IMR-90 (cell line): ENCODE results near the gene LYPD8. TPM values are rescaled to one million over a fixed set of nuclear protein-coding genes. Genes with fewer than 3 reads are reported as not detected.

Source experiments
- ATAC-seq: fragments of 200-7000 bp; cut with Tn5 transposase; 2 replicates; pipeline ENCODE4 v1.9.1; 2020; ENCODE audit warnings: low read depth, mild to moderate bottlenecking, moderate library complexity
- BruUV-seq: library from RNA; stranded (reverse); fragments of 400-500 nt; replicated peaks from 2 replicates; lab custom pipeline; 2021; lab: Mats Ljungman, UMichigan
- CTCF ChIA-PET: fragments of 300-600 bp; formaldehyde crosslinking; extraction: SDS; loops from one replicate; lab custom pipeline; 2021; ENCODE audit warnings: antibody characterized with exemption; lab: Yijun Ruan, JAX
- POLR2A ChIA-PET: fragments of 300-600 bp; sonication (Branson Sonifier 250); formaldehyde crosslinking; loops from one replicate; lab custom pipeline; 2022; ENCODE audit warnings: antibody characterized with exemption; ENCODE audit not compliant: unreplicated experiment; lab: Charles Lee
- DNase-seq: peaks from one replicate; pipeline ENCODE4 v3.0.0; 2013
- H2AFZ ChIP-seq: replicated peaks from 2 replicates; pipeline ENCODE3; 2013; ENCODE audit warnings: low read length, mild to moderate bottlenecking; ENCODE audit not compliant: poor library complexity
- H2AK5ac ChIP-seq: 2 replicates; pipeline ENCODE4 v1.6.1; 2013; ENCODE audit warnings: low read depth, low read length, inconsistent platforms
- H2AK9ac ChIP-seq: replicated peaks from 2 replicates; pipeline ENCODE3; 2013; ENCODE audit warnings: mild to moderate bottlenecking, low read depth, low read length, moderate library complexity; ENCODE audit not compliant: poor library complexity
- H2BK120ac ChIP-seq: 2 replicates; pipeline ENCODE4 v1.6.1; 2013; ENCODE audit warnings: low read depth, low read length, inconsistent platforms
- H2BK15ac ChIP-seq: 3 replicates; pipeline ENCODE4 v1.6.1; 2013; ENCODE audit warnings: low read depth, low read length, inconsistent platforms
- H2BK20ac ChIP-seq: 2 replicates; pipeline ENCODE4 v1.6.1; 2013; ENCODE audit warnings: low read depth, mild to moderate bottlenecking, inconsistent platforms, low read length, moderate library complexity
- H2BK5ac ChIP-seq: 2 replicates; pipeline ENCODE4 v1.6.1; 2013; ENCODE audit warnings: mild to moderate bottlenecking, low read depth, low read length, inconsistent platforms; ENCODE audit not compliant: poor library complexity, severe bottlenecking
- H3K14ac ChIP-seq: replicated peaks from 2 replicates; pipeline ENCODE4 v1.6.1; 2013; ENCODE audit warnings: low read depth, low read length, inconsistent platforms
- H3K18ac ChIP-seq: 2 replicates; pipeline ENCODE4 v1.6.1; 2013; ENCODE audit warnings: low read depth, low read length, control low read depth
- H3K23ac ChIP-seq: 2 replicates; pipeline ENCODE4 v1.6.1; 2013; ENCODE audit warnings: low read depth, low read length, inconsistent platforms
- H3K27ac ChIP-seq: 2 replicates; pipeline ENCODE4 v1.5.1; 2013; ENCODE audit warnings: mild to moderate bottlenecking, control low read depth, low read length; ENCODE audit not compliant: insufficient read depth
- H3K27me3 ChIP-seq: 2 replicates; pipeline ENCODE4 v1.6.1; 2013; ENCODE audit warnings: low read length; ENCODE audit not compliant: control insufficient read depth, insufficient read depth
- H3K36me3 ChIP-seq: 2 replicates; pipeline ENCODE4 v1.6.1; 2013; ENCODE audit warnings: low read length, mixed read lengths; ENCODE audit not compliant: control insufficient read depth, insufficient read depth
- H3K4ac ChIP-seq: 2 replicates; pipeline ENCODE4 v1.6.1; 2013; ENCODE audit warnings: low read depth, low read length, inconsistent platforms
- H3K4me1 ChIP-seq: 2 replicates; pipeline ENCODE4 v1.6.1; 2013; ENCODE audit warnings: low read length, mixed read lengths; ENCODE audit not compliant: control insufficient read depth, insufficient read depth
- H3K4me2 ChIP-seq: 2 replicates; pipeline ENCODE4 v1.6.1; 2013; ENCODE audit warnings: low read depth, mild to moderate bottlenecking, control low read depth, low read length, moderate library complexity
- H3K4me3 ChIP-seq: 2 replicates; pipeline ENCODE4 v1.5.1; 2013; ENCODE audit warnings: low read depth, mild to moderate bottlenecking, control low read depth, low read length, moderate library complexity; ENCODE audit not compliant: insufficient read depth
- H3K56ac ChIP-seq: 2 replicates; pipeline ENCODE4 v1.6.1; 2013; ENCODE audit warnings: low read length, inconsistent platforms; ENCODE audit not compliant: insufficient read depth; ENCODE audit errors: extremely low read depth
- H3K79me1 ChIP-seq, 2 experiments: 2 replicates each; pipeline ENCODE4 v1.6.1; 2013; ENCODE audit warnings: low read length in 2 of 2, inconsistent platforms in 1 of 2, low read depth in 1 of 2
- H3K9ac ChIP-seq: 2 replicates; pipeline ENCODE4 v1.6.1; 2013; ENCODE audit warnings: low read depth, low read length, control low read depth
- H3K9me1 ChIP-seq: 2 replicates; pipeline ENCODE4 v1.6.1; 2013; ENCODE audit warnings: low read length, inconsistent platforms; ENCODE audit not compliant: insufficient read depth
- H3K9me3 ChIP-seq: 2 replicates; pipeline ENCODE4 v1.6.1; 2013; ENCODE audit warnings: low read length; ENCODE audit not compliant: control insufficient read depth, insufficient read depth
- H4K20me1 ChIP-seq: 2 replicates; pipeline ENCODE4 v1.6.1; 2013; ENCODE audit warnings: low read length, inconsistent platforms; ENCODE audit not compliant: insufficient read depth
- H4K5ac ChIP-seq: 2 replicates; pipeline ENCODE4 v1.6.1; 2013; ENCODE audit warnings: mild to moderate bottlenecking, low read depth, low read length, control low read depth
- H4K8ac ChIP-seq, 2 experiments: 2 replicates each; pipeline ENCODE4 v1.6.1; 2013; ENCODE audit warnings: low read depth in 2 of 2, low read length in 2 of 2, control low read depth in 1 of 2, inconsistent platforms in 1 of 2
- H4K91ac ChIP-seq: 2 replicates; pipeline ENCODE4 v1.6.1; 2013; ENCODE audit warnings: low read depth, low read length, inconsistent platforms; ENCODE audit not compliant: insufficient read depth
- BHLHE40 ChIP-seq: fragments of 150-350 bp; IDR thresholded peaks from 2 replicates; pipeline ENCODE4 v1.6.1; 2016; ENCODE audit warnings: mild to moderate bottlenecking, low read depth, low read length
- CEBPB ChIP-seq: IDR thresholded peaks from 2 replicates; pipeline ENCODE4 v1.6.1; 2012; ENCODE audit warnings: low read depth, low read length, improper control_type of control experiment
- CHD1 ChIP-seq: IDR thresholded peaks from 2 replicates; pipeline ENCODE4 v1.6.1; 2012; ENCODE audit warnings: low read depth, low read length, improper control_type of control experiment
- ELK1 ChIP-seq: fragments of 150-350 bp; IDR thresholded peaks from 2 replicates; pipeline ENCODE4 v1.6.1; 2016; ENCODE audit warnings: low read depth, mild to moderate bottlenecking, low read length, moderate library complexity, borderline replicate concordance
- MAFK ChIP-seq: IDR thresholded peaks from 2 replicates; pipeline ENCODE4 v1.6.1; 2012; ENCODE audit warnings: low read depth, low read length, improper control_type of control experiment
- MAZ ChIP-seq: IDR thresholded peaks from 2 replicates; pipeline ENCODE4 v1.6.1; 2012; ENCODE audit warnings: low read depth, mild to moderate bottlenecking, low read length, improper control_type of control experiment, moderate library complexity, borderline replicate concordance
- MXI1 ChIP-seq: IDR thresholded peaks from 2 replicates; pipeline ENCODE4 v1.6.1; 2012; ENCODE audit warnings: low read depth, mild to moderate bottlenecking, low read length, moderate library complexity, borderline replicate concordance
- NFE2L2 ChIP-seq: fragments of 150-350 bp; IDR thresholded peaks from 2 replicates; pipeline ENCODE4 v1.6.1; 2016; ENCODE audit warnings: low read depth, mild to moderate bottlenecking, low read length
- POLR2A ChIP-seq: IDR thresholded peaks from 2 replicates; pipeline ENCODE4 v1.6.1; 2012; ENCODE audit warnings: mild to moderate bottlenecking, low read depth, low read length
- RAD21 ChIP-seq: IDR thresholded peaks from 2 replicates; pipeline ENCODE4 v1.6.1; 2012; ENCODE audit warnings: low read length, improper control_type of control experiment
- RCOR1 ChIP-seq: IDR thresholded peaks from 2 replicates; pipeline ENCODE4 v1.6.1; 2012; ENCODE audit warnings: mild to moderate bottlenecking, low read length, improper control_type of control experiment; ENCODE audit not compliant: insufficient replicate concordance
- RFX5 ChIP-seq: IDR thresholded peaks from 2 replicates; pipeline ENCODE4 v1.8.0; 2012; ENCODE audit warnings: low read depth, mild to moderate bottlenecking, low read length, moderate library complexity
- SMC3 ChIP-seq: fragments of 150-350 bp; IDR thresholded peaks from 2 replicates; pipeline ENCODE4 v1.6.1; 2016; ENCODE audit warnings: low read depth, mild to moderate bottlenecking, antibody characterized with exemption, low read length, moderate library complexity
- dilution Hi-C: fragments of 300-500 bp; cut with HindIII; formaldehyde crosslinking; loops from one replicate; pipeline ENCODE4 v1.14.3; 2018; ENCODE audit warnings: low sequenced_read_pairs; ENCODE audit not compliant: unreplicated experiment
- in situ Hi-C: fragments of 300-500 bp; cut with MboI; formaldehyde crosslinking; loops from 3 replicates; pipeline ENCODE4 v1.14.3; 2019; ENCODE audit warnings: low sequenced_read_pairs, inconsistent platforms, mixed read lengths
- intact Hi-C: fragments of 100-400 bp; cut with micrococcal nuclease; formaldehyde crosslinking; loops from 2 replicates; pipeline ENCODE4 v1.10.0; 2022
- polyA plus RNA-seq, 3 experiments: library from polyadenylated mRNA; depleted of rRNA; stranded (reverse); fragments of >200 nt; gene quantifications; 2 replicates each; pipeline ENCODE4 v1.2.3, GENCODE V29; 2012; ENCODE audit warnings: low replicate concordance in 1 of 3
- total RNA-seq: library from RNA; depleted of rRNA; stranded (reverse); fragments of >200 nt; gene quantifications from 2 replicates; pipeline ENCODE4 v1.2.3, GENCODE V29; 2012
- TF ChIP-seq, protein P1 (sequence below): conservative IDR thresholded peaks from 2 replicates; pipeline ENCODE4 v1.5.1; 2012; ENCODE audit warnings: mild to moderate bottlenecking, low read depth, low read length, improper control_type of control experiment
- TF ChIP-seq, protein P2 (sequence below): fragments of 150-350 bp; IDR thresholded peaks from 2 replicates; pipeline ENCODE4 v1.6.1; 2017; ENCODE audit warnings: mild to moderate bottlenecking, antibody characterized with exemption, low read length, low read depth

The LYPD8 gene
- total and polyA plus RNA-seq, 2 of the 4 experiments (the other 2 are of a cell fraction): not detected

DNA sequence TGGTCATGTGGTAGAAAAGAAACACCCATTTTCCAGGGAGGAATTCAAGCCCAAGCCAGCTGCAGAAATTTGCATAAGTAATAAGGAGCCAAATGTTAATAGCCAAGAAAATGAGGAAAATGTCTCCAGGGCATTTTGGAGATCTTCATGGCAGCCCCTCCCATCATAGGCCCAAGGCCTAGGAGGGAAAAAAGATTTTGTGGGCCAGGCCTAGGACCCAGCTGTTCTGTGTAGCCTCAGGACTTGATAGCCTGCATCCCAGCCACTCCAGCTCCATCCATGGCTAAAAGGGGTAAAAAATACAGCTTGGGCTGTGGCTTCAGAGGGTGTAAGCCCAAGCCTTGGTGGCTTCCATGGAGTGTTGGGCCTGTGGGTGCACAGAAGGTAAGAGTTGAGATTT lies 21.4 kb upstream of the LYPD8 start:
- no peak overlapping the region for H4K91ac ChIP-seq
- DNase-seq (no peak), ATAC-seq (no peak)
- no peak overlapping the region for H2AK5ac ChIP-seq
- H2BK20ac ChIP-seq: no peak overlapping the region
- no peak overlapping the region for H2BK15ac ChIP-seq
- dilution Hi-C loops (no loop called here), intact Hi-C loops (no loop called here), in situ Hi-C loops (no loop called here)
- no TSS peak for BruUV-seq
- H3K36me3 ChIP-seq: no peaks in the 10 kb centered on the region
- H3K23ac ChIP-seq: no peak overlapping the region
- H3K4ac ChIP-seq: no peak overlapping the region
- no peak overlapping the region for H4K5ac ChIP-seq
- no peak overlapping the region for H3K27ac ChIP-seq
- H3K56ac ChIP-seq: no peak overlapping the region
- ChIA-PET POLR2A (no interaction called here), CTCF (no interaction called here)
- H3K4me1 ChIP-seq: no peaks in the 10 kb centered on the region
- H4K20me1 ChIP-seq: no peaks in the 10 kb centered on the region
- no peak overlapping the region for H3K14ac ChIP-seq
- H2BK5ac ChIP-seq: no peak overlapping the region
- H3K79me1 ChIP-seq: no peaks in the 10 kb centered on the region
- no peak overlapping the region for H2AFZ ChIP-seq
- H3K9me3 ChIP-seq: peaks cover 4% of the 10 kb centered on the region; the same call in 1 of the 2 replicates
- no peak overlapping the region for H3K4me2 ChIP-seq
- no peak overlapping the region for H3K18ac ChIP-seq
- no peak overlapping the region for H2BK120ac ChIP-seq
- H2AK9ac ChIP-seq: no peak overlapping the region
- H3K27me3 ChIP-seq: no peaks in the 10 kb centered on the region
- H4K8ac ChIP-seq: no peak overlapping the region
- H3K9ac ChIP-seq: no peak overlapping the region
- no peaks in the 10 kb centered on the region for H3K9me1 ChIP-seq
- H3K4me3 ChIP-seq: no peak overlapping the region
- TF ChIP-seq MAFK (no peak), CEBPB (no peak), NFE2L2 (no peak), RAD21 (no peak), SMC3 (no peak), RCOR1 (no peak), BHLHE40 (no peak), ELK1 (no peak), MXI1 (no peak), MAZ (no peak), CHD1 (no peak), RFX5 (no peak), POLR2A (no peak)
- TF ChIP-seq, protein P1, sequence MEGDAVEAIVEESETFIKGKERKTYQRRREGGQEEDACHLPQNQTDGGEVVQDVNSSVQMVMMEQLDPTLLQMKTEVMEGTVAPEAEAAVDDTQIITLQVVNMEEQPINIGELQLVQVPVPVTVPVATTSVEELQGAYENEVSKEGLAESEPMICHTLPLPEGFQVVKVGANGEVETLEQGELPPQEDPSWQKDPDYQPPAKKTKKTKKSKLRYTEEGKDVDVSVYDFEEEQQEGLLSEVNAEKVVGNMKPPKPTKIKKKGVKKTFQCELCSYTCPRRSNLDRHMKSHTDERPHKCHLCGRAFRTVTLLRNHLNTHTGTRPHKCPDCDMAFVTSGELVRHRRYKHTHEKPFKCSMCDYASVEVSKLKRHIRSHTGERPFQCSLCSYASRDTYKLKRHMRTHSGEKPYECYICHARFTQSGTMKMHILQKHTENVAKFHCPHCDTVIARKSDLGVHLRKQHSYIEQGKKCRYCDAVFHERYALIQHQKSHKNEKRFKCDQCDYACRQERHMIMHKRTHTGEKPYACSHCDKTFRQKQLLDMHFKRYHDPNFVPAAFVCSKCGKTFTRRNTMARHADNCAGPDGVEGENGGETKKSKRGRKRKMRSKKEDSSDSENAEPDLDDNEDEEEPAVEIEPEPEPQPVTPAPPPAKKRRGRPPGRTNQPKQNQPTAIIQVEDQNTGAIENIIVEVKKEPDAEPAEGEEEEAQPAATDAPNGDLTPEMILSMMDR: no peak
- TF ChIP-seq, protein P2, sequence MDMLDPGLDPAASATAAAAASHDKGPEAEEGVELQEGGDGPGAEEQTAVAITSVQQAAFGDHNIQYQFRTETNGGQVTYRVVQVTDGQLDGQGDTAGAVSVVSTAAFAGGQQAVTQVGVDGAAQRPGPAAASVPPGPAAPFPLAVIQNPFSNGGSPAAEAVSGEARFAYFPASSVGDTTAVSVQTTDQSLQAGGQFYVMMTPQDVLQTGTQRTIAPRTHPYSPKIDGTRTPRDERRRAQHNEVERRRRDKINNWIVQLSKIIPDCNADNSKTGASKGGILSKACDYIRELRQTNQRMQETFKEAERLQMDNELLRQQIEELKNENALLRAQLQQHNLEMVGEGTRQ: no peak
